HG03159 (cell line): Measurements from ENCODE around the gene PTPN9.
A peak's percentile ranks its signal among the peaks of the same experiment; 100 is the strongest.
"Not testable (repeated sequence)": the region's sequence is repeated elsewhere in the genome, so short reads cannot be mapped to it uniquely, and the experiment has no call there.

Experiments used
- ATAC-seq: cut with Tn5 transposase; IDR thresholded peaks from one replicate; pipeline ENCODE4 v1.9.1; 2021; ENCODE audit warnings: mild to moderate bottlenecking, moderate library complexity; ENCODE audit not compliant: unreplicated experiment

Gene PTPN9

DNA sequence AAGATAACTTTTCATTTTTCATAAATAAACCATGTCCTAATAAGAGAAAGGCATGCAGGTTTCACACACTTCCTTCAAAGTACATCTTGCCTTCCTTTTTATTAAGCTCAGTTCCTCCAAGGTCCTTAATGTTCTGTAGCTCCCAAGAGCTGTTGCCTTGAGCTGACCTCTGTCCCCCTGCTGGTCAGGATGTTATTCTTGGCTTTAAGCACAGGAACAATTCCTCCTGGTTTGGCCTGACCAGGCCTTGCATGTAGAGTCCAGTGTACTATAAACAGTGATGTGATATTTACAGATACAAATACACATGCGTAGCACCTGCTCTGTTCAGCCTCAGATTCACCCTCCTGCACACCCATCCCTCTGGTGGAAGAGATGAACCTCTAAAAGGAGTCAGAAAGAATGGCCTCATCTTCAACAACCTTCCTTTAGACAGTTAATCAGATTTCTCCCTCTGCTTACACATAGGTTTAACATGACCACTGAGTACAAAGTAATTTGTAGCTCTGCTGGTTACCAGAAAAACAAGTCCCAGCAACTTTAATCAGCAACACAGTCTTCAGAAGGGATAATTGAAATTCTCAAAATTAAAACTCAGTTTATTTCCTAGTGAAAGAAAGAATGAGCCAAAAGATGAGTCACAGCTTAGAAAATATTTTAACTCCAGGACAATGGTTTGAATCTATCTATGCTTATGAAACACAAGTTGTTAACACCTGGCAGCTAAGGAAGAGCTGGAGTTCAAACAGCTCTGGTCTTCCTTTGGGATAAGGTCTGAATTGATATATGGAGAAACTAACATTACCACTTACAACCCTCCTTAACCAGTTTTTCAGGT lies 46.5 kb downstream of the PTPN9 start:
- ATAC-seq: no peak

GRCh38 chr15:75531041-75531450 lies 48.1 kb downstream of the PTPN9 start:
- no peak for ATAC-seq

- ATAC-seq: no peak
Observed at GRCh38 chr15:75530169-75530568, 48.9 kb downstream of the PTPN9 start.

DNA sequence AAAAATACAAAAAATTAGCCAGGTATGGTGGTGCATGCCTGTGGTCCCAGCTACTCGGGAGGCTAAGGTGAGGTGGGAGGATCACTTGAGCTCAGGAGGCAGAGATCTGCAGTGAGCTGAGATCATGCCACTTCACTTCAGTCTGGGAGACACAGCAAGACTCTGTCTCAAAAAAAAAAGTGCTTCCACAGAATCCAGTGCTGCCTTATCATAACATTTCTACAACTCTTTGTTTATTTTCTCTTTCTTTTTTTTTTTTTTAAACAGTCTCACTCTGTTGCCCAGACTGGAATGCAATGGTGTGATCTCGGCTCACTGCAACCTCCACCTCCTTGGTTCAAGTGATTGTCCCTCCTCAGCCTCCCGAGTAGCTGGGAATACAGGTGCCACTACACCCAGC lies 53.4 kb downstream of the PTPN9 start:
- ATAC-seq: not testable (repeated sequence)

DNA sequence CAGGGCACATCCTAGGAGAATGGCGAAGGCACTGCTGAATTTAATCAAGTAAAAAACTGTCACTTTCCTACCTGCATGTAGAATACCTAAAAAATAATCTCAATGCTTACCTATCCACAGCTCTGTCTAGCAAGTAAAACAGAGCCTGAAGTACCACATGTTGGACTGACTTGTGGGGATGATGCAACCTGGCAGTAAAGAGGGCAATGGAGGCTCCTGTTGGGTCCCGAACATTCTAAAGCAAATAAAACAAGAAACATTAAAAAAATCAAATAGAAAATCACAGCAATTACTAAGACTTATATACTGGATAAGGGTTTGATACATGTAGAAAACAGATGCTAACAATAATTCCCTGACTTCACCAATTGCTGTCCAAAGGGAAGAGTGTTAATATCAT lies 56.1 kb downstream of the PTPN9 start:
- no peak for ATAC-seq

GRCh38 chr15:75517233-75517632 lies 61.9 kb downstream of the PTPN9 start:
- no peak for ATAC-seq

DNA sequence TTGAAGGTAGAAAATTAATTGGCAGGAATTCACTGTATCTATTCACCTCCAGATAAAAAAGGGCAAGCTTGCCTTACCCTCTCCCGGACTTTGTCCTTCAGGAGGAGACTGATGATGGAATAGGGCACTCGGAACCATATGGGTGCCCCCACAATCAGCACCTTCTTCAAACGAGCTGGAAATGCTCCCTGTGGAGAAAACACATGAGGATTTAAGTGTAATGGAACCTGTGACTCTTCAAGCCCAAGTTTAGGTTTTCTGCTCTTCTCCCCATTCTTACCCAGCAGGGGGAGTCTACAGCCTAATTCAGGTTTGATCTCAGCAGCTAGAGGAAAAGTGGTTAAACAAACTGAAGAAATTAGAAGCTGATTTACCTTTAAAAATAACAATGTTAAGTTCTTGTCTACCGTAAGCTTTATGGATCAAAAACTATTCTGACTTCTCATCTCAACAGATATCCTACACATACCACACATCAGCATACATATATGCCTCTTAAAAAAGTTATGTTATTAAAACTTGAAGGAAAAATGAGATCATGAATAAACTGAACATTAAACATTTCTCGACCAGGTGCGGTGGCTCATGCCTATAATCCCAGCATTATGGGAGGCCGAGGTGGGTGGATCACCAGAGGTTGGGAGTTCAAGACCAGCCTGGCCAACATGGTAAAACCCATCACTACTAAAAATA lies 70.1 kb downstream of the PTPN9 start:
- ATAC-seq: no peak

- ATAC-seq: no peak
Observed at GRCh38 chr15:75502360-75502759, 76.8 kb downstream of the PTPN9 start.

GRCh38 chr15:75493732-75494131 lies 85.4 kb downstream of the PTPN9 start:
- ATAC-seq: no peak

DNA sequence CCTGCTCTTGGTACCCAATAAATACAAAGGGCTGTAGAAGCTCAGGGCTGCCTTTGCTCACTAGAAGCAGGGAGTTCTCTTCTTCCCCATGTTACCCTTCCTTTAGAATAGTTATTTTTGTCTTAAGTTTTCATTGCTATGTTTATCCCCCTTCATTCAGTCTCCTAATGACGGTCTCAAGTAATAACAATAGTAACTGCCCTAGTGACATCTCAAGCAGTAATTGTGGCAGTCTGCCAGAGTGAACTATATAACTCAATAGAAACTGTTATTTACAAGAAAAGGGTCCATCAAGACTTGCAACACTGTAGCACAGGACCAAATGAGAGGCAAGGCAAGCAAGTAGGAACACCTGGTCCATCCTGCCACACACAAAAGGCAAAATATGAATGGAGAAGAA lies 95.2 kb downstream of the PTPN9 start:
- ATAC-seq: no peak

- not testable (repeated sequence) for ATAC-seq
Observed at GRCh38 chr15:75483556-75483955, 95.6 kb downstream of the PTPN9 start.

DNA sequence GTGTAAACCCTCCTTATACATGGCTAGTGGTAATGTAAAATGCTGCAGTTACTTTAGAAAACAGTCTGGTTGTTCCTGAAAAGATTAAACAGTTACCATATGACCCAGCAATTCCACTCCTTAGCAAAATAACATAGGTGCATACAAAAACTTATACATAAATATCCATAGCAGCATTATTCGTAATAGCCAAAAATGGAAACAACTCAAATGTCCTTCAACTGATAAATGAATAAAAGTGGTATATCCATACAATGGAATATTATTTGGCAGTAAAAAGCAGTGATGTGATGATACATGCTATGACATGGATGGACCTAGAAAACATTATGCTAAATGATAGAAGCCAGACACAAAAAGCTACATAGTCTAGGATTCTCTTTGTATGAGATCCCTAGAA lies 96.0 kb downstream of the PTPN9 start:
- ATAC-seq: no peak

- ATAC-seq: not testable (repeated sequence)
Observed at GRCh38 chr15:75480463-75480862, 98.7 kb downstream of the PTPN9 start.

GRCh38 chr15:75479670-75480069 lies 99.4 kb downstream of the PTPN9 start:
- no peak for ATAC-seq

GRCh38 chr15:75477094-75477493 lies 102.0 kb downstream of the PTPN9 start:
- ATAC-seq: not testable (repeated sequence)

DNA sequence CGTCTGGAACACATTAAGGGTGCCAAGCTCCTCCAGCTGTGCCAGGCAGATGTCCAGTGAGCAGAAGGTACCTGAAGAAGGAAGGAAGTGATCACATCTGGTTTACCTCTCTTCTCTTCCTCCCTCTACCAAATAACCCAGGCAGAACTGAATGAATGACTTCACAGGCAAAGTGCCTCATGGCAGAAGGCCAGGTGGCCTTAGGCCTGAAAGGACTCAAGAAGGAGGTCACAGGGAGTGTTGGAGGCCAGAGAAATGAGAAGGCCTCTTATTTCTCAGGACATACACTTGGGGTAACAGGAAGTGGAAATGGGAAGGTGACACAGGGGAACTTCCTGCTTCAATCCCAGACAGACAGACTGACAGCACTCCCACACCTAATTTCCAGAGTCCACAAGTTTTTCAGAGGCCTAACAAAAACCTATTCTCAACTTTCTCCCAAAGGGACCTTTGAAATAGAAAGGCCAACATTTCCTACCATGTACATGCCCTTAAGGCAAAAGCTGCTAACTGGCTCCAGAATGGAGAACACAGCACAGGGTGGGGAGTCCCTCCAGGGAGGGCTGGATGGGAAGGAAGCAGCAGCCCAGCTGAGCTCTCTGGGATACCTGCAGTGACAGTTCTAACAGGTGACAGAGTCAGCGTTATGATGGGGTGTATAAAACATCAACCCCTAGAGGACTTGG lies 110.1 kb downstream of the PTPN9 start:
- no peak for ATAC-seq

GRCh38 chr15:75460646-75461045 lies 118.5 kb downstream of the PTPN9 start:
- ATAC-seq: no peak

DNA sequence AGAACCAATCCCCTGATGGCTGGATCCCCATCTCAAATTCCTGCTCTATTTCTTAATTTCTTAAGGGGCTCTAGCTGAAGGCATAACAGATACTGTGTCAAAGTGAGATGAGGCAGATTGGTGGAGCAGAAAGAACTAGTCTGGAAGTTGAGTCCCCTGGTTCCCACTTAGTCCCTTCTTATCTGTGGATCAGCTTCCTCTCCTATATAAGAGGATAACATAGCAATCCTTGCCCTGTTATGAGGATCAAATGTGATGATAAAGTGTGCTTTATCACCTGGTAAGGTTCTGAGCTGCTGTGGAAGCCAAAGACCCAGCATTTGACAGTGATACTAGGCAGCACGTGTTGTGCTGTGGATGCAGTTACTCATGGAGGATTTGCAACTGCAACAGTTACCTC lies 119.5 kb downstream of the PTPN9 start:
- no peak for ATAC-seq

DNA sequence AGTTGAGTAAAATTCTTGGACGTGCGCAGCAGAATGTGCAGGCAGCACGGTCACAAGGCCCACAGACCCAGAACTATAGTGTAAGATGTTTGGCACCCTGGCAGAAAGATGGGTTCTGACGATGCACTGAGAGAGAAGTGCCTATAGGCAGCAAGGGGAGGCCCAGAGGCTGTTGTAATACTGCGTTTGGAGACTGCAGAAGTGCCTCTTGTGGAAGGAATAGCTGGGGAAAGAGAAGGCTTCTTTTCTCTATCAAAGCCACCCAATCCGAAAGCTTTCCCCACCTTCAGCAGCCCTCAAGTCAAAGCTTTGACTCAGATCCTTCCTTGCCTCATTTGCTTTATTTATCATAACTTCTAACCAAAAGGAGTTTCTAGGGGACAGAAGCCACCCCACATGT lies 122.4 kb downstream of the PTPN9 start:
- no peak for ATAC-seq

- no peak for ATAC-seq
Observed at GRCh38 chr15:75455982-75456531, 123.1 kb downstream of the PTPN9 start.

DNA sequence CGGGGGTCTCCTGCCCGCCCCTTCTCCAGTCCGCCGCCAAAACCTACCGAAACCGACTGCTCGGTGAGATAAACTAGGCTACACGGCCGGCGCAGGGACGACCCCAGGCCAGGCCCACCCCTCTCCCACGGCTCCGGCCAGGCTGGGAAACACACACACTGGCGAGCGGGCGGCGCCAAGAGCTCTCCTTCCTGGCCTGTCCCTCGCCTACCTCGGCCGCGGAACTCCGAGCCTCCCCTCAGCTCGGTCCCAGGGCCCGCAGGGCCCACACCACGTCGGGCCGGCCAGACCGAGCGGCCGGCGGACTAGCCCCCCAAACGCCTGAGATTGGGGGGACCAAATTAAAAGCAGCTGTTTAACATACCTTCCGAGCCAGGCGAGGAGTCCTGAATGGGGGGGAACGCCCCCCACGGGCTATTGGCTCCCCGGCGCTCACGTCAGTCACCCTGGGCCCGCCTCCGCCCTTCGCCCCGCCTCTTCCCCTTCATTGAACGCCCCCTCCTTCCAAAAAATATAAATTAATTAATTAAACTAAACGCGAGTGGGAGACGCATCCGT lies 123.6 kb downstream of the PTPN9 start:
- ATAC-seq: peak; percentile 17
